NCI-H345 (cell line): ENCODE data around the gene PDF.
A peak's percentile ranks its signal among the peaks of the same experiment; 100 is the strongest.

Experiments
- DNase-seq: peaks from one replicate; lab custom pipeline; 2025; lab: John Stamatoyannopoulos, UW

PDF gene

DNA sequence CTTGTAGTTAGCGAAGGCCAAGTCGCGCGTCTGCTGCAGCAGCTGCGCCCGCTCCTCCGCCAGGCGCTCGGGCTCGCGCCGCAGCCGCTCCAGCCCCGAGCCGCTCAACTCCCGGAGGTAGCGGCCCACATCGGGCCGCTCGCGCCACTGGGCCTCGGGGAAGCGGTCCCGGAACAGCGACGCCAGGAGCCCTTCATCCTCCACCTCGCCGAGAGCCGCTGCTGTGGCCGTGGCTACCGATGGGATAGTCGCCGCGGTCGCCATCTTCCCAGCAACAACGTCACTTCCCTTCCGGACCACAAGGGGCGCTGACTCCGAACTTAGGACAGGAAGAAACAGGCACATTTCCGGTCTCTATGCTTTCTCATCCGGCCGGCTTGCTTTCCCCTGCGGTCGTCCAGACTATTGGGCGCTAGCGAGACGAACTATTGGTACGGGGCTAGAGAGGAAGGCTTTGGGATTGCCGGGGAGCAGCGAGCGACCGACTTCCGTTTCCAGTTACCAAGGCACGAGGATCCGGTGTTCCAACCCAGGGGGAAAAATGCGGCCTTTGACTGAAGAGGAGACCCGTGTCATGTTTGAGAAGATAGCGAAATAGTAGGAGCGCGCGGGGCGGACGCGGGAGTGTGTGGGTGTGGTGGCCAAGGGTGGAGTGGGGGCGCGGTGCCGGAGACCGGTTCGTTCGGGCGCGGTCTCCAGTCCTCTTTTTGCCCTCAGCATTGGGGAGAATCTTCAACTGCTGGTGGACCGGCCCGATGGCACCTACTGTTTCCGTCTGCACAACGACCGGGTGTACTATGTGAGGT lies 9.1 kb upstream of the PDF start, which contains the start of the genes COG8 and NIP7:
COG8 (minus strand) TSS at position 276 of the 806 bp plus-strand sequence; CDS start at position 264, 12 bp downstream.
NIP7 (plus strand) TSS at position 484 of the 806 bp plus-strand sequence; CDS start at position 542, 58 bp downstream.
- peak; percentile 96 for DNase-seq

DNA sequence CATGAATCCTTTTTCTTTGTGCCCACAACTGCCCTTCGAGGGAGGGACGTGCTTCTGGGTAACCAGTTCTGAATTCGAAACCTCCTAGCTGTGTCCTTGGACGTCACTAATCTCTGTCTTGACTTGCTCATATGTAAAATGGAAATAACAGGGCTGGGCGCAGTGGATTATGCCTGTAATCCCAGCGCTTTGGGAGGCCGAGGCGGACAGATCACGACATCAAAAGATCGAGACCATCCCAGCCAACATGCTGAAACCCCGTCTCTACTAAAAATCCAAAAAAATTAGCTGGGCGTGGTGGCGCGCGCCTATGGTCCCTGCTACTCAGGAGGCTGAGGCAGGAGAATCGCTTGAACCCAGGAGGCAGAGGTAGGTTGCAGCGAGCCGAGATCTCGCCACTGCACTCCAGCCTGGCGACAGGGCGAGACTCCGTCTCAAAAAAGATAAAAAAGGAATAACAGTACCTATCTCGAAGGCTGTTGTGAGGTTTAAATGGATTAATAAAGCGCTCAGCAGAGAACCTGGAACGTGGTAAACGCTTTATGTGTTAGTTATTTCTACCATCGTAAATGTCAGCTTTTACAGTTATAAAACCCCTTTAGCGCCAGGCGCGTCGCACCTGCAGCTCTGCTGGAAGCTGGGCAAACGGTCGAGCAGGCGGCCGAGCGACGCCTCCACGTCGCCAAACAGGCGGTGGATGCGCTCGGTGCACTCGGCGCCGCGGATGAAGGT lies 8.3 kb upstream of the PDF start:
- no peak for DNase-seq

DNA sequence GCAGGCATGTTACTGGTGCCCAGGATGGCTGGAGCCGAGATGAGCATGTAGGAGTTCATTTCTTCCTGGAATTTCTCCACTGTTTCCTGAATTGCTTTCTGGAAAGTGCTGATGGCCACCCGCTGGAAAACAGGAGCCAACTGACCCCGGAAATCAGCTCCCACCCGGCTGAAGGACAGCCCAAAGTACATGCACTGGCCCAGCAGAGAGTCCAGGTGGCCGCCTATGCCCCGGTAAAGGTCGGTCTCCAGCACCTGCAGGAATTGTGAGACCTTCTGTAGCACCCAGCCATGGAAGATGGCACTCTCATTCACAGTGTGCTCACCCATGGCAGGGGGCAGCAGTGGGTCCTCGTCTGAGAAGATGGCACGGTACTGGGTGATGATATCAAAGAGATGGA lies 4.3 kb upstream of the PDF start:
- DNase-seq: no peak

DNA sequence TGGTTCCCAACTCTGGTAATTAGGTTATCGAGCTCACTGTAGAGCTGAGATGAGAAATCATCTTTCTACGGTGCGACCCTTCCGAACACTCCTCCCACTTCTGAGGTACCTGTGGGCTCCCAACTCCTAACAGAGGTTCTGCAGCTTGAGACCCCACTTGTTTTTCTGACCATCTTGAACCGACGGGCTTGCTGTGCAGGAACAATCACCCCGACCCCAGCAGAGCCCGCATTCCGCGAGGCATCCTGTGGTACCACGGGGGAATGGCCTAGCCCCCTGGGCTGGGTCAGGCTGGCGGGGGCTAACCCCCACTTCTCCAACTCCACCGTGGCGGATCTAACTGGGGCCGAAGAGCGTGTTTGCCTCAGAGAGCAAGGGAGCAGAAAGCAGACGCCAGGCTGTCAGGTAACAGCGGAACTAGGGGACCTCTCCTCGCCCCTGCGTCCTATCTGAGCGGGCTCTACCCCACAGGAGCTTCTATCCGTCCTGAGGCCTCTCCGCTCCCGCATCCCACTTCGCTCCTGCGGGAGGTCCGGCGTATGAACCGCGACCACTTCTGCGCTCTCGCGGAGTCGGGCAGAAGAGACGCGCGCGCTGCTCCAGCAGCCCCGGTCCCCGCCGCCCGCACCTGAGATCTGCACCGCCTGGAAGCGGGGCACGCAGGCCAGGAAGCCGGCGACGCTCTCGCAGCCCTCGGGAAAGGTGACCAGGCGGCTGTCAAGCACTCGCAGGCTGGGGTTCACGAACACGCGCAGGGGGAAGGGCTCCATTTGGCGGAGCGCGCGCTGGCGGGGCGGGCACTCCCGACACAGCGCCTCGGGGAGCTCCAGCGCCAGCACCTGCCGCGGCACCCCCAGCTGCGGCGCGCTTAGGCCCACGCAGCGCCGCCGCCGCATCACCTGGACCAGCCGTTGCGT lies 761 bp downstream of the PDF start:
- peak; percentile 35 for DNase-seq

DNA sequence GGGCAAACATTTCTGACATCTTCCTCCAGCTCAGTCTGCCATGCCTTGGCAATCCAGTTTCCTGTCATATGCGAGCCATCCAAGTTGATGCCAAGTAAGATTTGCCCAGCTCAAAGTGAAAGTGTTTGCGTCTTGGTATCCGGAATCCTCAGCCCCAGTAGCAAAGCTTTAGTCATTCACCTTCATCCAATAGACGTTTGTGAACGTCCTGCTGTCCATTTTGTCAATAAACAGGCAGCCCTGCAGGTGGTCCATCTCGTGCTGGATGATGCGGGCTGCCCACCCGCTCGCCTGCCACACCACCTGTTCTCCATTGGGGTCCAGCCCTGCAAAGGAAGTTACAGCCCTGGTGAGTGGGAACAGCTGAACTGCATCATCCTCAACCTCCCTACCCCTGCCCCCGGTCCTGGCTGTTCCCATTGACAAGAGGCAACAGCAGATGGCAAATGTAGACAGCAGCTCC lies 1.5 kb downstream of the PDF start:
- DNase-seq: no peak

DNA sequence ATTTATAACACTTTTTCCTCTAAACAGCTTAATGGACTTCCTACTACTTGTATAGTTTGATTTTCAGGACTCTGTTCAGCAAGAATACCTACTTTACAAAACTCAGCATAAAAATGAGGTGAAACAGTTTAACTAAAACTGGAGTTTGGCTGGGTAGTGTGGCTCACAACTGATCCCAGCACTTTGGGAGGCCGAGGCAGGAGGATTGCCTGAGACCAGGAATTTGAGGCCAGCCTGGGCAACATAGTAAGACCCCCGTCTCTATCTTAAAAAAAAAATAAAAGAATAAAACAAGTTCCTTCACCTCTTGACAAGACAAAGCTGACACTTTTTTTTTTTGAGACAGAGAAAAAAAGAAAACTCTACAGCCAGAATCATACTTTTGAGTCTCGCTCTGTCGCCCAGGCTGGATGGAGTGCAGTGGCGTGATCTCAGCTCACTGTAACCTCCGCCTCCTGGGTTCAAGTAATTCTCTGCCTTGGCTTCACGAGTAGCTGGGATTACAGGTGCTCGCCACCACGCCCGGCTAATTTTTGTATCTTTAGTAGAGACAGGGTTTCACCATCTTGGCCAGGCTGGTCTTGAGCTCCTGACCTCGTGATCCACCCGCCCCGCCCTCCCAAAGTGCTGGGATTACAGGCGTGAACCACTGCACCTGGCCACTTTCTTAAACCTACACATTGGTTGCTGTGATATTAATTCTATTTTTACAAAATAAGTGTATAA lies 2.6 kb downstream of the PDF start:
- DNase-seq: no peak

DNA sequence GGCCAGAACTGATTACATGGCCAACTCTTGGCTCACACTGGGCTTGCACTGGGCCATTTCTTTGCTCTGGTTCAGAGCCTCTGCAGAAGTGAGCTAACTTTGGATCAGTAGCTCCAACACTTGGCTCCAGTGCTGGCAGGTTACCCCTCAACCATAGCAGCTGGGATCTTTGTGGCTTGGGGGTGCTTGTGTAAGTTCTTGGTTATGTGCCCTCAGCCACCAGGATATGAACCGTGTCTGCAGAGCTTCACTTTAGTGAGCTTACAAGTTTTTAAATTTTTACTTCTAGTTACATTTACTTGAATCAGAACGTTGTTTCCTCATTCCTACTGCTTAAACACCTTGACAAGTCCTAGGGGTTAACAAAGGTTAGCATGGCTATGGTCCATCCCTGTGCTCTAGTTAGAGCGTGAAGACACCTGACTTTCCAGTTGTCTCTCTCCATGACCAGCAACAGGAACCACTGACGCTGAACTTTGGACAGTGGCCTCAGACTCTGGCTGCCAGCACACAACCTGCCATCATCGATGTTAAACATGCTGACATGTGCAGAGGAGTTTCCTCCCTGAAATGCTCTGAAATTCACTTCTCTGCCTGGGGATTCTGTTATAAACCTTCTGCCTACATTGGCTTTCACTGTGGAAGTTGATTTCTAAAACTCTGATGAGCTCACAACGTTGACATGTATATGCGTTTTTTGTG lies 4.1 kb downstream of the PDF start:
- no peak for DNase-seq

DNA sequence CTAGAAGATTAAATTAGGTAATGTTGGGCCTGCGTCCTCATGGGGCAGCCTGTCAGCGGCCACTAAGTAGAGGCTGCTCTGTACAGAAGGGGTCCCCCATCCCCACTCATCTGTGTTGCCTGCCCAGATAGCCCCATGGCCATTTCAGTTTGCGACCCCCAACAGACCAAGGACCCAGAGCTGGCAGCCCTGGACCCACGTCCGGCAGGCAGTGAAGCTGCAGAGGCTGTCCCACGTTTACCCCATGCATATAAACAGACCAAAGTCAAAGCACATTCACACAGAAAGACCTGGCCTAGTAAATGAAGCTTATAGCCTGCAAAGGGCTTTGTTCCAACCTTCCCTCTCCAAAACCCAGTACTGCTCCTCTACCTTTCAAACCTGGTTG lies 4.6 kb downstream of the PDF start:
- DNase-seq: no peak

DNA sequence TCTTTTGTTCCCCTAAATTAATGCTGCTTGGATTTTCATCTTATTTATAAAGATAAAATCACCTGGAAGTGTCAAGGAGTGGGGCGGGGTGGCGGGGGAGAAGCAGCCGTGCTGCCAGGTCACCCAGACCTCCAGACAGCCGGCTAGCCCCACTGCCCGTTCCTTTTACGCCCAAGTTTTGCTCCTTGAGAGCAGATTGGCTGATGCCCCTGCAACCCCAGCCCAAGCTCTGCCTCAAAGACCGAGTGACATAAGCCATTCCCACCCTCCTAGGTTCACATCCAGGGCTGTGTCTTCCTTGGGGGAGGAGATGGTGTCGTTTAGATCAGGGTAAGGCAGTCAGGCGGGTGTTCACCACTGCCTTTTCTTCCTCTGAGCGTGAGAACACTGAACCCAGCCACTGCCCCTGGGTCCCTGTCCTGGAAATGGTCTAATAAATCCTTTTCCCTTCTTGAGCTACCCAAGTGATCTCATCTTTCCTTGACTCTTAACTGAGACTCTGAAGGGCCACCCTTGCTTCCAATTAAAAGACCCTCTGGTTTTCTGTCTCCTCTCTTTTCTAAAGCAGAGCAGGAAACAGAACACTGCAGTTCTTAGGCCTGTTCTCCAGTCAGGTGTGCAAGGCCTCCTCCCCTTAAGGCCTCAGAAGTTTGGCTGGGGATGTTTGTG lies 5.7 kb downstream of the PDF start:
- DNase-seq: no peak

DNA sequence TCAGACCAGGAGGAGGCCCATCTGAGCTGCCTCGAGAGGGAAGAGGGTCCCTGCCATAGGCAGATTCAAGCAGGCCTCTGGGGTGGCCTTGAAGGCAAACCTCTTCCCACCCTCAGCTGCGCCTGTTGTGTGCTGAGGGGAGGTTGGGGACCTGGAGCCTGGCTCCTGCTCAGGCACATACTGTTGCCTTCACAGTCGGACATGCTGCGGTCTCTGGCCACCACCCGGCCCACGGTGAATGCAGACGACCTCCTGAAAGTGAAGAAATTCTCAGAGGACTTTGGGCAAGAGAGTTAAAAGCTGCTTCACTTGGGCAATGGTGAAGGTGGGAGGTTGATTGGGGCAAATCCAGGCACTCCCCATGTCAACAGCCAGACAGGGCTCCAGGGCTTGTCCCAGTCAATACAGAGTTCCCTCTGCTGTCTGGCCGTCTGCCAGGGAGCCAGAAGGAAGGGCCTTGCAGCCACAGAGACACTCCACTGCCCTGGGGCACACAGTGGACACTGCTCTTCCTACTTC lies 6.3 kb downstream of the PDF start:
- DNase-seq: no peak

DNA sequence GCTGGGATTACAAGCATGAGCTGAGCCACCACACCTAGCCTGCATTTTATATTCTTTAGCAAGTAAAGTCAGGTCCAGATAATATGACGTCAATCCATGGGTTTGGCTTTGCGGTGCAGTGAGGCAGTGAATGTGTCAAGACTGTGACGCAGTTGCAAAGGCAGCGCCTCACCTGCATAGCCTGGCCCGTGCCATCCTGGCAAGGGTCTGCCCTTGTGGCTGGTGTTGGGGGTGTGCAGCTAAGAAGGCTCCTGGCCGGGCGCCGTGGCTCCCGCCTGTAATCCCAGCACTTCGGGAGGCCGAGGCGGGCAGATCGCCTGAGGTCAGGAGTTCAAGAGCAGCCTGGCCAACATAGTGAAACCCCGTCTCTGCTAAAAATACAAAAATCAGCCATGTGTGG lies 7.0 kb downstream of the PDF start:
- no peak for DNase-seq

DNA sequence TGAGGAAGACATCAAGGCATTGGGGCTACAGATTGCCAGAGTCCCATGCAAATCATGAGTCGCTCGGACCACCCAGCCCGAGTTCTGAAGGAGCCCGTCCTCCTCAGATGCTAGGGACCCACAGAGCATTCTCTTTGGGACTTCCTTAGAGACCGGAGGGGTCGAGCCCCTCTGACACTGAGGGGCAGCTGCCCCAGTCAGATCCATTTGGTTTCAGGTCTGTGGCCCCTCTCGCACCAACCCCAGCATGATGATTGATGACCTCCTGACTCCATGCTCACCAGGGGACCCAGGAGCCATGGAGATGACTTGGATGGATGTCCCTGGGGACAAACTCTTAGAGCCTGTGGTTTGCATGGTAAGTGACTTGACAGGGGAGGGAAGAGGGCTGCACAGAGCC lies 8.0 kb downstream of the PDF start:
- no peak for DNase-seq

DNA sequence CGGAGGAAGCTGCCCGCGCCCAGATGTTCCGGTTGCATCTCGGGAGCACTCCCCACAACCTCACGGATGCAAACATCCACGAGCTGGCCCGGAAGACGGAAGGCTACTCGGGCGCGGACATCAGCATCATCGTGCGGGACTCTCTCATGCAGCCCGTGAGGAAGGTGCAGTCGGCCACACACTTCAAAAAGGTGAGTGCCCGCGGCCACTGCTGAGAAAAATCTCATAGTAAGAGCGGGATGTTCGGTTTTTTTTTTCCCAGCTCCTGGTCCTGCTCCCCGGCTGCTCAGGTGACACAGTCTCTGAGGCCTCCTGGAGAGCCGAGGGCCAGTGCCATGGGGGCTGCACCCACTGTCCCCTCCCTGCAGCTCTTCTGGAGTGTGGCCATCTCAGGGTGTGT lies 9.3 kb downstream of the PDF start:
- no peak for DNase-seq

DNA sequence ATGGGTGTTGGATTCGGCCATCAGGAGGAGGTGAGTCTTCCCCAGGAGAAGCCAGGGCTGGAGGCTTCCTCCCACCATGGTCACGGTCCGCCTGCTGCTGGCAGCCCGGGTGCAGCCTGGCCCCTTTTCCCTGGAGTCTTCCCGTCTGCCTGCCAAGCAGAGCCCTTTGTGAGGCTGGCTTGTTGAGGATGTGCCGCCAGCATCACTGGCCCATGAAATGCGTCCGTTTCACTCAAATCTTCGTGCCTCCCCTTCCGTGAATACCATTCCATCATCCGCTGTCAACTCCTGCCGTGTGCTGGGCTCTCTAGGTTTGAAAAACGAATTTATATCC lies 9.7 kb downstream of the PDF start:
- DNase-seq: no peak

DNA sequence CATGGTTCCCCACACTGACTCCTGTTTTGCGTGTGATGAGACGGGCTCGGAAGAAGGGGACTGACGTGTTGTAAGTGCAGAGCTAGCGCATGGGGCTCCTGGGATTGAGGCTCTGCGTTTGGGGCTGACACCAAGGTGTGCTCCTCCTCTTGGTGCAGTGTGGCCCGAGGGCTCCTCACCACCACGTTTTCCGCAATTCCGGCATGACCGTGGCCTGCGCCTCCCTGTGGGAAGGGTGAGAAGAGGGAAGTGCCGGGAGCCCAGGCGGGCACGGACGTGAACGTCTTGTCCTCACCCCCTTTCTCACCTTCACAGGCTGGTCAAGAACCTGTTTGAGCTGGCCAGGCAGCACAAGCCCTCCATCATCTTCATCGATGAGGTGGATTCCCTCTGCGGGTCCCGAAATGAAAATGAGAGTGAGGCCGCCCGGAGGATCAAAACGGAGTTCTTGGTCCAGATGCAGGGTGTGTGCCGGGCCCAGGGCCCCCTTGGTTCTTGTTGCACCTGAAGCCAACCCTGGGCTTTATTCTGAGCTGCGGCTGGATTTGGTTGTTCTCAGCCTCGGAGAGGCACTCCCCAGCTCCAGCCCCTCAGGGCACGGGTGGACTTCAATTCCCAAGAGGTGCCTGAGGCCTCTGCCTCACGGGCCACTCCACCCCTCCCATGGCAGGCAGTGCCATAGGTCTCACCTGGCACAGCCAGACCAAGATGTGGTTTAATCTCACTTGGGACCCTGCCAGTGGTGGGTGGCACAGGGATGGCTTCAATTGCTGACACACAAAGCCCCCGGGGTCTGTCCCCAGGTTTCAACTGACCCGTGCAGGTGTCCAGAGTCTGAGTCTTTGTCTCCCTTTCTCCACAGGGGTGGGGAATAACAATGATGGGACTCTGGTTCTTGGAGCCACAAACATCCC lies 10.3 kb downstream of the PDF start:
- no peak for DNase-seq

DNA sequence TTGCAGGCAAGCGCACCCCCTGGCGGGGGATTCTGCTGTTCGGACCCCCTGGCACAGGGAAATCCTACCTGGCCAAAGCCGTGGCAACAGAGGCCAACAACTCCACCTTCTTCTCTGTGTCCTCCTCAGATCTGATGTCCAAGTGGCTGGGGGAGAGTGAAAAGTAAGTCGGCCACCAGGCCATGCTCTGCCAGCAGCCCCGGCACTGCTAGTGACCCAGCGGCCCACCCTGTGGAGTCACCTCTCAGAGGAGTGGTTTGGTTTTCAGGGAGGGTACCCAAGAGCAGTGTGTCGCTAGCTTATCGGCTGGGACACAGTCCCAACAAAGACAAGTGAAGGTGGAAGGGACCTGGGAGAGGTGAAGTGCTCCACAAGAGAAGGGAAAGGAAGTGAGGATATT lies 11.0 kb downstream of the PDF start:
- no peak for DNase-seq

DNA sequence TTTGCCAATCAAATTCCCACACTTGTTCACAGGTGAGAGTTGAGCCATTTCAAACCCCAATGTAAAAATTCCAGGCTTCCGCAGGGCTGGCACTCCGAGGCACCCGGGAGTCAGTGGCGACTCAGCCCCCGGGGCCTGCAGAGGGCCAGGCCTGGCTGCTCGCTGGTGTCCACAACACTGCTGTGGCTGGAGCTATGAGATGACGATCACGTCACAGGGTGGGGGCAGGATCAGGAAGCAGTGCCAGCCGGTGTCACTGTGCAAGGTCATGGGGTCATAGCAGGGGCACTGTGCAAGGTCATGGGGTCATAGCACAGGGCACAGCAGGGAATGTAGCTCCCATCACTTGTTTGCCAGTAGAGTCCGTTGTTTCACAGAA lies 11.5 kb downstream of the PDF start:
- DNase-seq: no peak

DNA sequence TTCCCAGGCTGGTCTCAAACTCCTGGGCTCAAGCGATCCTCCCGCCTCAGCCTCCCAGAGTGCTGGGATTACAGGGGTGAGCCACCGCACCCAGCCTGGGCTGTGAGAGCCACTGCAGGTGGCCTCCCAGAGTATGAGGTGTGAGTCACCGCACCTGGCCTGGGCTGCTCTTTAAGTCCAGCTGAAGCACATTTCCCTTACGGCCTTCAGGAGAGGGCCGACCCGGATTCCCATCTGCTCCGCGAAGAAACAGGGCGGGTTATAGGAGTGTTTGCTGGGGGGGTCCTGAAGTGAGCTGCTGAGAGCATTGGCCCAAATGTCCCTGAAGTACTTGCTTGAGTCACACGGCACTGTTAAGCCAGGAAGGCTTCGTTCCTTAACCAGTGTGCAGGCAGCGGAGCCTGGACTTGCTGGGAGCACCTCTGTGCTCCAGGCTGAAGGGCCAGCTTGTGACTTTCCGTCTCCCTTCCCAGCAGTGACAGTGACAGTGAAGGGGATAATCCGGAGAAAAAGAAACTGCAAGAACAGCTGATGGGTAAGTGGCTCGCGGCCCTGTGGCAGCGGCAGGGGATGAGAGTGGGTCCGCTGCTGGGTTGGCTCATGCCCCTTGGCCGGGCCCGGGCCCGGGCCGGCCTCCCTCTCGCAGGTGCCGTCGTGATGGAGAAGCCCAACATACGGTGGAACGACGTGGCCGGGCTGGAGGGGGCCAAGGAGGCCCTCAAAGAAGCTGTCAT lies 12.0 kb downstream of the PDF start:
- no peak for DNase-seq
